ENCODE measurements around the gene RARB. TPM values are rescaled to one million over a fixed set of nuclear protein-coding genes. Genes with fewer than 3 reads are reported as not detected.

Gene RARB
- total RNA-seq, 1 experiment from 2014 or later = 0.24 TPM

- H3K9me3 ChIP-seq (ENCODE audit: low read depth, low read length, poor library complexity, severe bottlenecking) = peaks cover 4% of the 10 kb centered on the region
- CTCF ChIA-PET = no interaction called here
Measured at GRCh38 chr3:25537516-25537915, 109.5 kb downstream of the RARB start.

DNA sequence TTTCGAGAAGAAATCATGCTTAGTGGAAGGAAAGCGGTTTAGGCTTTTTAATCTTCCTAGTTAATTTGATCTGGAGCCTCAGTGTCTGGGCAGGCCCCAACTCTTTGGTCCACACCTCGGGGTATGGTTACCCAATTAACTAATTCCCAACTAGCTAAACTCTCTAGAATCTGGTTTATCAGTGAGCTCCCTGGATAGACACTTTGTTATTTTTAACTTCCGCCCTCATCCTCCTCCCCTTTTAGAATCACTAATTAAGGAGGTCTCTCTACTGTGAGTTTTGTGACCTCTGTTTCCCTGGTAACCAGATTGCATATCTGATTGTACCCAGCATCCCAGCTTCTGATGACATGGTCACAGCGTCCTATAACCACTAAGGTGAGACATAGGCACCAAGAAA lies 112.2 kb downstream of the RARB start:
- H3K27me3 ChIP-seq (replicated peaks; ENCODE audit: insufficient read depth, low read depth, low read length, poor library complexity) = no peaks in the 10 kb centered on the region
- H3K4me1 ChIP-seq (ENCODE audit: insufficient read depth, low read length, poor library complexity, severe bottlenecking) = no peaks in the 10 kb centered on the region
- CTCF ChIA-PET = no interaction called here
- DNase-seq (ENCODE audit: low spot score) = no peak
- intact Hi-C loops (cut with micrococcal nuclease; ENCODE audit: unreplicated experiment) = no loop called here
- TF ChIP-seq, protein P1, sequence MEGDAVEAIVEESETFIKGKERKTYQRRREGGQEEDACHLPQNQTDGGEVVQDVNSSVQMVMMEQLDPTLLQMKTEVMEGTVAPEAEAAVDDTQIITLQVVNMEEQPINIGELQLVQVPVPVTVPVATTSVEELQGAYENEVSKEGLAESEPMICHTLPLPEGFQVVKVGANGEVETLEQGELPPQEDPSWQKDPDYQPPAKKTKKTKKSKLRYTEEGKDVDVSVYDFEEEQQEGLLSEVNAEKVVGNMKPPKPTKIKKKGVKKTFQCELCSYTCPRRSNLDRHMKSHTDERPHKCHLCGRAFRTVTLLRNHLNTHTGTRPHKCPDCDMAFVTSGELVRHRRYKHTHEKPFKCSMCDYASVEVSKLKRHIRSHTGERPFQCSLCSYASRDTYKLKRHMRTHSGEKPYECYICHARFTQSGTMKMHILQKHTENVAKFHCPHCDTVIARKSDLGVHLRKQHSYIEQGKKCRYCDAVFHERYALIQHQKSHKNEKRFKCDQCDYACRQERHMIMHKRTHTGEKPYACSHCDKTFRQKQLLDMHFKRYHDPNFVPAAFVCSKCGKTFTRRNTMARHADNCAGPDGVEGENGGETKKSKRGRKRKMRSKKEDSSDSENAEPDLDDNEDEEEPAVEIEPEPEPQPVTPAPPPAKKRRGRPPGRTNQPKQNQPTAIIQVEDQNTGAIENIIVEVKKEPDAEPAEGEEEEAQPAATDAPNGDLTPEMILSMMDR (conservative IDR thresholded peaks at IDR 0.05; ENCODE audit: low read depth, low read length) = no peak
- no peak for TF ChIP-seq EZH2 (IDR thresholded peaks at IDR 0.05; ENCODE audit: borderline replicate concordance, low read depth, low read length, poor library complexity, severe bottlenecking)
- H3K4me3 ChIP-seq (ENCODE audit: low read depth, low read length, poor library complexity, severe bottlenecking) = no peak overlapping the region
- POLR2A ChIA-PET (ENCODE audit: low non-redundant PET) = no interaction called here
- H3K36me3 ChIP-seq (ENCODE audit: insufficient read depth, low read length, poor library complexity, severe bottlenecking) = no peaks in the 10 kb centered on the region
- no TSS peak for BruUV-seq (replicated peaks)
- H3K9me3 ChIP-seq (ENCODE audit: low read depth, low read length, poor library complexity, severe bottlenecking) = no peaks in the 10 kb centered on the region
- no peak overlapping the region for H3K27ac ChIP-seq (ENCODE audit: low read depth, low read length, poor library complexity, severe bottlenecking)

More at GRCh38 chr3:25537516-25537915, 109.5 kb downstream of the RARB start:
- BruUV-seq (replicated peaks) = no TSS peak
- POLR2A ChIA-PET (ENCODE audit: low non-redundant PET) = no interaction called here
- no peaks in the 10 kb centered on the region for H3K27me3 ChIP-seq (replicated peaks; ENCODE audit: insufficient read depth, low read depth, low read length, poor library complexity)
- no peak for DNase-seq (ENCODE audit: low spot score)
- no peak overlapping the region for H3K4me3 ChIP-seq (ENCODE audit: low read depth, low read length, poor library complexity, severe bottlenecking)
- no peak for TF ChIP-seq EZH2 (IDR thresholded peaks at IDR 0.05; ENCODE audit: borderline replicate concordance, low read depth, low read length, poor library complexity, severe bottlenecking)
- TF ChIP-seq, protein P1 (conservative IDR thresholded peaks at IDR 0.05; ENCODE audit: low read depth, low read length) = no peak
- H3K27ac ChIP-seq (ENCODE audit: low read depth, low read length, poor library complexity, severe bottlenecking) = no peak overlapping the region
- intact Hi-C loops (cut with micrococcal nuclease; ENCODE audit: unreplicated experiment) = no loop called here
- H3K4me1 ChIP-seq (ENCODE audit: insufficient read depth, low read length, poor library complexity, severe bottlenecking) = no peaks in the 10 kb centered on the region
- no peaks in the 10 kb centered on the region for H3K36me3 ChIP-seq (ENCODE audit: insufficient read depth, low read length, poor library complexity, severe bottlenecking)

- H3K4me3 ChIP-seq (ENCODE audit: low read depth, low read length, poor library complexity, severe bottlenecking) = no peak overlapping the region
- intact Hi-C loops (cut with micrococcal nuclease; ENCODE audit: unreplicated experiment) = no loop called here
- POLR2A ChIA-PET (ENCODE audit: low non-redundant PET) = no interaction called here
- no peak for DNase-seq (ENCODE audit: low spot score)
- TF ChIP-seq, protein P1 (conservative IDR thresholded peaks at IDR 0.05; ENCODE audit: low read depth, low read length) = no peak
- TF ChIP-seq EZH2 (IDR thresholded peaks at IDR 0.05; ENCODE audit: borderline replicate concordance, low read depth, low read length, poor library complexity, severe bottlenecking) = no peak
- no TSS peak for BruUV-seq (replicated peaks)
- no peaks in the 10 kb centered on the region for H3K9me3 ChIP-seq (ENCODE audit: low read depth, low read length, poor library complexity, severe bottlenecking)
- H3K27ac ChIP-seq (ENCODE audit: low read depth, low read length, poor library complexity, severe bottlenecking) = no peak overlapping the region
- no peaks in the 10 kb centered on the region for H3K27me3 ChIP-seq (replicated peaks; ENCODE audit: insufficient read depth, low read depth, low read length, poor library complexity)
- no peaks in the 10 kb centered on the region for H3K36me3 ChIP-seq (ENCODE audit: insufficient read depth, low read length, poor library complexity, severe bottlenecking)
- CTCF ChIA-PET = no interaction called here
- no peaks in the 10 kb centered on the region for H3K4me1 ChIP-seq (ENCODE audit: insufficient read depth, low read length, poor library complexity, severe bottlenecking)
Measured at GRCh38 chr3:25542492-25543039, 114.5 kb downstream of the RARB start.
